Medulla oblongata (tissue), 1 donor: Measurements from ENCODE around the gene GEN1.
A peak's percentile ranks its signal among the peaks of the same experiment; 100 is the strongest.

Experiments used
- DNase-seq: peaks from one replicate; pipeline ENCODE4 v3.0.0-alpha.2; 2015; ENCODE audit errors: extremely low spot score

The GEN1 gene

GRCh38 chr2:17753803-17754663 is at the start of gene GEN1, which contains the start of gene SMC6:
Gene GEN1, plus strand, starts transcription at chr2:17754138. Its CDS starts 5,806 bp downstream, at chr2:17759944.
Gene SMC6, minus strand, starts transcription at chr2:17753810. Its CDS starts 7,864 bp downstream, at chr2:17745946.
- peak; percentile 93 for DNase-seq

- DNase-seq, result no peak
Observed at GRCh38 chr2:17706845-17707244, 47.1 kb upstream of the GEN1 start.

- no peak for DNase-seq
Observed at GRCh38 chr2:17708501-17708900, 45.4 kb upstream of the GEN1 start.

- no peak for DNase-seq
Observed at GRCh38 chr2:17709897-17710296, 44.0 kb upstream of the GEN1 start.

- DNase-seq, result no peak
Observed at GRCh38 chr2:17710547-17711248, 43.2 kb upstream of the GEN1 start.

GRCh38 chr2:17713291-17713690 is 40.6 kb upstream of the GEN1 start:
- DNase-seq, result peak; percentile 68

- DNase-seq, result no peak
Observed at GRCh38 chr2:17717666-17718065, 36.3 kb upstream of the GEN1 start.

- DNase-seq, result no peak
Observed at GRCh38 chr2:17718689-17719088, 35.2 kb upstream of the GEN1 start.

- no peak for DNase-seq
Observed at GRCh38 chr2:17719562-17720371, 34.2 kb upstream of the GEN1 start.

- DNase-seq, result no peak
Observed at GRCh38 chr2:17728210-17728609, 25.7 kb upstream of the GEN1 start.

GRCh38 chr2:17729880-17730279 is 24.1 kb upstream of the GEN1 start:
- no peak for DNase-seq

GRCh38 chr2:17733599-17733998 is 20.3 kb upstream of the GEN1 start:
- DNase-seq, result no peak

- no peak for DNase-seq
Observed at GRCh38 chr2:17735864-17736263, 18.1 kb upstream of the GEN1 start.

GRCh38 chr2:17736989-17737388 is 16.9 kb upstream of the GEN1 start:
- no peak for DNase-seq

GRCh38 chr2:17740203-17740602 is 13.7 kb upstream of the GEN1 start:
- no peak for DNase-seq

GRCh38 chr2:17747684-17748452 is 6.1 kb upstream of the GEN1 start:
- no peak for DNase-seq

GRCh38 chr2:17748745-17749144 is 5.2 kb upstream of the GEN1 start:
- no peak for DNase-seq

GRCh38 chr2:17749753-17750438 is 4.0 kb upstream of the GEN1 start:
- no peak for DNase-seq

- DNase-seq, result no peak
Observed at GRCh38 chr2:17752246-17752645, 1.7 kb upstream of the GEN1 start.

- peak; percentile 34 for DNase-seq
Observed at GRCh38 chr2:17752892-17753802, 791 bp upstream of the GEN1 start.
